Chondrocyte (in vitro differentiated cells): ENCODE data around the gene NAT10. TPM values are rescaled to one million over a fixed set of nuclear protein-coding genes. Genes with fewer than 3 reads are reported as not detected.

Experiments
- DNase-seq: peaks from one replicate; pipeline ENCODE4 v3.0.0; 2021; ENCODE audit warnings: mixed read lengths, low spot score
- H3K27ac Mint-ChIP-seq: one replicate; pipeline ENCODE4 v1.8.0; 2021; ENCODE audit warnings: mild to moderate bottlenecking, moderate library complexity, mixed read lengths; ENCODE audit not compliant: unreplicated experiment
- H3K27me3 Mint-ChIP-seq: 2 replicates; pipeline ENCODE4 v1.8.0; 2021; ENCODE audit warnings: low read depth, mixed read lengths
- H3K36me3 Mint-ChIP-seq: 2 replicates; pipeline ENCODE4 v1.8.0; 2021; ENCODE audit warnings: low read depth, mixed read lengths
- H3K4me1 Mint-ChIP-seq: 2 replicates; pipeline ENCODE4 v1.8.0; 2021; ENCODE audit warnings: low read depth, mild to moderate bottlenecking, mixed read lengths
- H3K4me3 Mint-ChIP-seq: one replicate; pipeline ENCODE4 v1.8.0; 2021; ENCODE audit warnings: mild to moderate bottlenecking, moderate library complexity, mixed read lengths; ENCODE audit not compliant: unreplicated experiment
- H3K9me3 Mint-ChIP-seq: 2 replicates; pipeline ENCODE4 v1.8.0; 2021; ENCODE audit warnings: low read depth, mixed read lengths
- long read RNA-seq: library from polyadenylated mRNA; stranded (forward); transcript quantifications from one replicate; pipeline ENCODE4 v2.0.0, GENCODE V29; 2021
- total RNA-seq: library from RNA; stranded (reverse); gene quantifications from 3 replicates; pipeline ENCODE4 v1.2.1, GENCODE V29; 2021
- TF ChIP-seq, protein P1 (sequence below): fragments of 200-600 bp; sonication (generic); IDR thresholded peaks from 2 replicates; pipeline ENCODE4 v1.5.0; 2021; ENCODE audit warnings: antibody characterized with exemption, mild to moderate bottlenecking, moderate library complexity

The NAT10 gene
- total RNA-seq = 24.6 to 37.7 TPM (median 25.8 TPM) in 3 replicates
- long read RNA-seq, full-length matches to known transcripts = 26 of 34 reads
- long read RNA-seq, partial matches to known transcripts = 5 of 34 reads
- long read RNA-seq, other reads (novel, unspliced or antisense) = 3 of 34 reads

DNA sequence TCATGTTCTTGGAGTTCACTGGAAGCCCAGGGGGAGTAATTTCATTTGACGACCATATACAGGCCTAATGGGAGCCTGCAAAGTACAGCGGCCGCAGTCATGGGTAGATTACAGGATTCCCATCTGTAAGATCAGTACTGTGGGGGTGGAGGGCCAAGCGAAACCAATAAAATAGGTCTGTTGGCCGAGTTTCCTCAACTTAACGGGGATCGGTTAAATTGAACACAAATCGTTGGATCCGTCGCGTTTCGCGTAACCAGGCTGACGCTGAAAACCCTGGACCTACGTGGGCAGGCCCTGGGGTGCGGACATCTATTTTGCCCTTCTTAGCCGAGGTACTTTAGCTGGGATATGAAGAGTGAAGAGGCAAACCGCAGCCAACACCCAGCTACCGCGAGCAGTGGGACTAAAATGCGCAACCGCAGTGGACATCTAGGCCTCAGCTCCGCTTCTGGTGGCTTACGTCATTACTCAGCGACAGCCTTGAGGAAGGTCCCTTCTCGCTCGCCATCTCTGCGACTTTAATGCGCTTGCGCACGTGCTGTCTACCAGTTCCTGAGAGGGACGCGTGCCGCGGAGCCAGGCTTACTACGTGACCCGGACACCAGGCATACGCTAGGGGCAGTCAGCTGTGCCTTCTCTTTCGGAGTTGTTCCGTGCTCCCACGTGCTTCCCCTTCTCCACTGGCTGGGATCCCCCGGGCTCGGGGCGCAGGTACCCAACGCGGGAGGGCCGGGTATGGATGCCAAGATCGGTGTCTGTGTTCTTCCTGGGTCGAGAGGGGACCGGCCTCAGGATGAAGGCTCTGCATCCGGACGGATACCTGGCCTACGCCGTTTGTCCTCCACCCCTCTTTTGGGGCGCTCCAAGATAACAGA, at the start of gene NAT10:
Gene NAT10 (plus strand): TSS at position 551 of the 878 bp plus-strand sequence. CDS start 2,597 bp downstream, outside the sequence.
- peak within 1 kb of the TSS; percentile 94 for H3K27ac Mint-ChIP-seq
- no peaks in the 10 kb centered on the region for H3K27me3 Mint-ChIP-seq
- DNase-seq = peak; percentile 99
- H3K4me3 Mint-ChIP-seq = peak within 1 kb of the TSS; percentile 93
- TF ChIP-seq, protein P1, sequence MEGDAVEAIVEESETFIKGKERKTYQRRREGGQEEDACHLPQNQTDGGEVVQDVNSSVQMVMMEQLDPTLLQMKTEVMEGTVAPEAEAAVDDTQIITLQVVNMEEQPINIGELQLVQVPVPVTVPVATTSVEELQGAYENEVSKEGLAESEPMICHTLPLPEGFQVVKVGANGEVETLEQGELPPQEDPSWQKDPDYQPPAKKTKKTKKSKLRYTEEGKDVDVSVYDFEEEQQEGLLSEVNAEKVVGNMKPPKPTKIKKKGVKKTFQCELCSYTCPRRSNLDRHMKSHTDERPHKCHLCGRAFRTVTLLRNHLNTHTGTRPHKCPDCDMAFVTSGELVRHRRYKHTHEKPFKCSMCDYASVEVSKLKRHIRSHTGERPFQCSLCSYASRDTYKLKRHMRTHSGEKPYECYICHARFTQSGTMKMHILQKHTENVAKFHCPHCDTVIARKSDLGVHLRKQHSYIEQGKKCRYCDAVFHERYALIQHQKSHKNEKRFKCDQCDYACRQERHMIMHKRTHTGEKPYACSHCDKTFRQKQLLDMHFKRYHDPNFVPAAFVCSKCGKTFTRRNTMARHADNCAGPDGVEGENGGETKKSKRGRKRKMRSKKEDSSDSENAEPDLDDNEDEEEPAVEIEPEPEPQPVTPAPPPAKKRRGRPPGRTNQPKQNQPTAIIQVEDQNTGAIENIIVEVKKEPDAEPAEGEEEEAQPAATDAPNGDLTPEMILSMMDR = peak; percentile 19
- no peaks in the 10 kb centered on the region for H3K9me3 Mint-ChIP-seq
- peaks cover 17% of the 10 kb centered on the region for H3K36me3 Mint-ChIP-seq
- peaks cover 36% of the 10 kb centered on the region for H3K4me1 Mint-ChIP-seq

DNA sequence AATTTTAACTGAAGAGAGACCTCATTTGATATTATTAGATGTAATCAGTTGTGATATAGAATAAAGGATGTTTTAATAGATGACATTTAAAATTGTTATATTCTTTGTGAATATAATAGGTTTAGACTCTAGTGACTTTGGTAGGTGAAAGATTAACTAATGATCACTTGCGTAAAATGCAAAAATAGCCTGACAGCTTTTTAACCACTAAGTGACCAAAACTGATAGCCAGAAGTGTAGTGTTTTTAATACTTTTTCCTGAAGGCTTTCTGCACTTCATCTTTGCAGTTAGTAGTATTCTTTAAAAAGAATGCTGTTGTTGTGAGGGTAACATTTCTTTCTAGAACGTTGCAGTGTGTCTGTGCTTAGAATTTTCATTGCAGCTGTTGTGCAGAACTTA, 48.8 kb upstream of the NAT10 start:
- Mint-ChIP-seq H3K27ac (no peak overlapping the region), H3K4me3 (no peak overlapping the region), H3K4me1 (peaks cover 55% of the 10 kb centered on the region), H3K9me3 (no peaks in the 10 kb centered on the region), H3K27me3 (no peaks in the 10 kb centered on the region), H3K36me3 (peaks cover 11% of the 10 kb centered on the region)
- TF ChIP-seq, protein P1 = no peak
- no peak for DNase-seq

DNA sequence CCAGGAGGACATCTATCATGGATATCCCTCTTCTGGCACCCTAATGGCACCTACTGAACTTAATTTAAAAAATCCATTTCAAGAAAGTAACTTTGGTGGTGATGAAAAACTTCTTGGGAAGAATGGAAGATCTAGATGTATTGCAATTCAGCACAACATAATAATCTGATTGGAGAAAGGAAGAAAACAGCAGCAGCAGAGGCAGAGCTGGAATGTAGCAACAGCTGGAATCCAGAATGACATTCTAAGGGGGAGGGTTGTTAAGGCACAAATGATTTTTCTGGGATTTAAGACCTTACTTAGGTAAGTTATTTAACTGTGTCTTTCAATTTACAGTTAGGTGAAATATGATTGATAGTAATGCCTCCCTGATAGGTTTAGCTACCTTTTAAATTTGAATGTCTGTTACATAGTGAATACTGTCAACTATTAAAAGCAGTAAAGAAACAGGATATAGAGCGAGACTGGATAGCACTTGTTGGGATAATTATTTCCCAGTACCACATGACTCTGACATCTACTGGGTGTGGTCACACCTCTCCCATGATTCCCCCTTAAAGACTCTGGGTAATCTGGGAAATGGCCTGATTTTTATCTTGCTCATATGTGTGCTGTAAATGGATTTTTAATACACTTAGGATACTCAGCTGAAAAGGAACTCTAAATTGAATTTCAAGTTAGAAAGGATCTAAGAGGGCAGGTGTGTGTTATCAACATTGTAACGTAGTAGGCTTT, 42.2 kb upstream of the NAT10 start:
- no peak for DNase-seq
- Mint-ChIP-seq H3K4me3 (no peak overlapping the region), H3K27me3 (no peaks in the 10 kb centered on the region), H3K9me3 (no peaks in the 10 kb centered on the region), H3K27ac (peak overlapping the region; percentile 33), H3K4me1 (peaks cover 53% of the 10 kb centered on the region), H3K36me3 (peaks cover 13% of the 10 kb centered on the region)
- TF ChIP-seq, protein P1 = no peak

DNA sequence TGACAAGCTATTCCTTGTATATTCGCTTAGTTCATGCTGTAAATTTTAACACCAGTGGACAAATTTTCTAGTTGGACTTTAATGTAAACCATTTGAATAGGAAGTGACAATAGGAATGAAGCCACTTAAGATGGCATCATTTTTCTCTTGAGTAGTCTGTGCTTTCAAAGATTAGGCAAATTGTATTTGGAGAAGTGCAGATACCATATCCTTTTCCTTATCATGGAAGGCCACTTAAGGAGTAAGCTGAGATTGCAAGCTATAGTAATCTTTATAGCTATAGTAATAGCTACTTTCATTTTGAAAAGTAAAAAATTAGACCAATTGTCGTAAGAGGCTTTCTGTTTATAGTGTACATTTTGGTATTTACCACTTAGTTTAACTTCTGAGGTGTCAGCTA, 41.1 kb upstream of the NAT10 start:
- H3K4me3 Mint-ChIP-seq = no peak overlapping the region
- no peaks in the 10 kb centered on the region for H3K27me3 Mint-ChIP-seq

More for the DNA sequence above, 41.1 kb upstream of the NAT10 start:
- DNase-seq = no peak
- TF ChIP-seq, protein P1 = no peak
- Mint-ChIP-seq H3K27ac (peak overlapping the region; percentile 43), H3K4me1 (peaks cover 49% of the 10 kb centered on the region), H3K36me3 (peaks cover 11% of the 10 kb centered on the region), H3K9me3 (no peaks in the 10 kb centered on the region)
